Small intestine (tissue), 7 donors: ENCODE measurements around the gene NUAK1. TPM values are rescaled to one million over a fixed set of nuclear protein-coding genes. Genes with fewer than 3 reads are reported as not detected.

Experiments used
- DNase-seq, 2 donors: peaks; one replicate each; pipeline versions ENCODE4 v3.0.0 to v3.0.0-alpha.2; 2013
- FAIRE-seq: peaks from 2 replicates; lab custom pipeline; 2012; peaks lifted over from hg19 to GRCh38; lab: Jason Lieb, UNC
- H3K27ac ChIP-seq, 3 donors: one replicate each; pipeline ENCODE4 v1.5.1; 2013; ENCODE audit warnings: low read length in 2 of 3, mild to moderate bottlenecking in 2 of 3, control low read depth in 1 of 3, inconsistent platforms in 1 of 3, low read depth in 1 of 3, moderate library complexity in 1 of 3
- H3K27me3 ChIP-seq, 3 donors: one replicate each; pipeline ENCODE4 v1.6.1; 2013; ENCODE audit warnings: low read length in 3 of 3, inconsistent platforms in 1 of 3; ENCODE audit not compliant: control insufficient read depth in 3 of 3, insufficient read depth in 3 of 3
- H3K36me3 ChIP-seq, 3 donors: one replicate each; pipeline ENCODE4 v1.6.1; 2013; ENCODE audit warnings: low read length in 3 of 3, inconsistent platforms in 1 of 3, low read depth in 1 of 3, mild to moderate bottlenecking in 1 of 3, moderate library complexity in 1 of 3; ENCODE audit not compliant: control insufficient read depth in 3 of 3, insufficient read depth in 2 of 3
- H3K4me1 ChIP-seq, 3 donors: one replicate each; pipeline ENCODE4 v1.6.1; 2013; ENCODE audit warnings: low read length in 2 of 3, inconsistent platforms in 1 of 3, low read depth in 1 of 3, mild to moderate bottlenecking in 1 of 3, moderate library complexity in 1 of 3; ENCODE audit not compliant: control insufficient read depth in 3 of 3, insufficient read depth in 2 of 3
- H3K4me3 ChIP-seq, 3 donors: one replicate each; pipeline ENCODE4 v1.5.1; 2013; ENCODE audit warnings: low read length in 3 of 3, control low read depth in 1 of 3, inconsistent platforms in 1 of 3, low read depth in 1 of 3, mild to moderate bottlenecking in 1 of 3, moderate library complexity in 1 of 3
- H3K9me3 ChIP-seq, 2 donors: one replicate each; pipeline ENCODE4 v1.6.1; 2013; ENCODE audit warnings: low read depth in 1 of 2, low read length in 1 of 2; ENCODE audit not compliant: control insufficient read depth in 2 of 2, insufficient read depth in 1 of 2
- WGBS, 3 donors: extraction: QIAGEN DNeasy Blood & Tissue Kit; methylation state at CpG; one replicate each; pipeline ENCODE4 v1.1.7; 2013; 5-methylcytosine and 5-hydroxymethylcytosine counted together
- polyA plus RNA-seq, 4 donors: library from polyadenylated mRNA; stranded (reverse) in 3 of 4; unstranded in 1 of 4; fragments of 200-250 nt in 3 of 4; fragments of 120-200 nt in 1 of 4; gene quantifications; one replicate each; pipeline versions ENCODE4 v1.2.1 to v1.2.3, GENCODE V29; 2013
- donor health status: healthy with polysubstance abuse.
- donor health status: control.
- donor health status: control.
- donor health status: Bipolar disorder and iron deficiency.
- donor health status: healthy.

Gene NUAK1
- polyA plus RNA-seq, 4 donors = 0.67 to 4.8 (median 1.5) TPM

DNA sequence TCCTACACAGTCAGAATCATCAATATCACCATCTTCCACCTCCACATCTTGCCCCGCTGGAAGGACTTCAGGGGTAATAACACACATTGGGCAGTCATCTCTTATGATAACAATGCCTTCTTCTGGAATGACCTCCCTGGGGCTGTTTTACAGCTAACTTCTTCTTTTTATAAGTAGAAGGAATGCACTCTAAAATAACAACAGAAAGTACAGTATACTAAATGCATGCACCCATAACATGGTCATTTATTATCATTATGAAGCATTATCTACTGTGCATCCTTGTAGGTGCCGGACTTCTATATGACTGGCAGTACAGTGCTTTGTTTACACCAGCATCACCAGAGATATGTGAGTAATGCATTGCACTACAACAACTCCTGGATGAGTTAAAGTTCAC lies 19.0 kb upstream of the NUAK1 start:
- Histone ChIP-seq H3K4me3 (no peak overlapping the region), H3K27ac (no peak overlapping the region), H3K27me3 (peaks cover 0 to 3% (median under 1%) of the 10 kb centered on the region in 3 donors), H3K9me3 (peaks cover 0 to 3% of the 10 kb centered on the region in 2 donors), H3K36me3 (no peaks in the 10 kb centered on the region), H3K4me1 (no peaks in the 10 kb centered on the region)
- DNase-seq = no peak
- FAIRE-seq = no peak
- WGBS, 3 donors = 96 to 98% (median 97%) methylated on average over 2 of the region's 2 CpGs

DNA sequence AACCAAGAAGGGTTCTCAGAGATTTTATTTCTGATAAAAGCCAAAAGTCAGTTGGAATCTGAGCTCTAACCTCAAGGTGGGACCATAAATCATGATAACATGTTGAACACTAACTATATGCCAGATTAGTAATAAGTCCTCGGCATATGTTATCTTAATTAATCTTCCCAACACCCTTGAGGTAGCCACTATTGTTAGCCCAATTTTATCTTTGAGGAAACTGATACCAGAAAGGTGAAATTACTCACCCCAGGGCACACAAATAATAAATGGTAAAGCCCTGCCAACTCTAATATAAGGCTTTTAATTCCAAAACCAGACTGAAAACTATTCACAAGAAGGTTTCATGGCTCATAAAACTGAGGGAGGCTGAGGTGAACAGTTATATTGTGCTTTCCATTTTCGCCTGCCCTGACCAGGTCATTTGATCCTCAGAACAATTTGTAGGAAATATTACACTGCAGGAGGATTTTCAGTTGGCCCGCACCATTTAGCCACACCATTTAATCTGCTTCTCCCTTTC lies 16.1 kb upstream of the NUAK1 start:
- Histone ChIP-seq H3K4me1 (no peaks in the 10 kb centered on the region), H3K36me3 (no peaks in the 10 kb centered on the region), H3K4me3 (no peak overlapping the region), H3K27ac (no peak overlapping the region), H3K9me3 (no peaks in the 10 kb centered on the region), H3K27me3 (no peaks in the 10 kb centered on the region)
- WGBS, 3 donors = 49 to 67% (median 62%) methylated on average over 3 of the region's 3 CpGs
- no peak for FAIRE-seq
- DNase-seq = no peak

DNA sequence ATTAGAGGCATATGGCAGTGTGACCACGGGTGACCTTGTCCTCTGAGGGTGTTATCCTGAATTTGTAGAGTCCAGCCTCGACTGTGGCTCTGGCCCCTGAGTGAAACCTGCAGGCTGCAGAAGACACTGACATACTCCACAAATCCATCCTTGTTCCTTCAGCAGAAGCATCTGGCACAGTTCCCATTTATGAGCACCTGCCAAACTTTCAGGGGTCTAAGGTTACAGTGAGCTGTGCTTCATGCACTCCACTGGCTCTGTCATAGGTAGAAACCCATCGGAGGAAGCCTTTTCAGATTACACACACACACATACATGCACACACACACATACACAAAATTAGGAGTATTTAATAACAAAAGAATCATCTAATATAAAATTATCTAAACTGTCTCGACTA lies 13.6 kb upstream of the NUAK1 start:
- H3K9me3 ChIP-seq = no peaks in the 10 kb centered on the region
- no peaks in the 10 kb centered on the region for H3K36me3 ChIP-seq
- FAIRE-seq (no peak), DNase-seq (no peak)
- H3K4me3 ChIP-seq = no peak overlapping the region
- H3K27ac ChIP-seq = no peak overlapping the region
- WGBS, 3 donors = 17 to 57% (median 32%) methylated on average over 4 of the region's 4 CpGs
- no peaks in the 10 kb centered on the region for H3K27me3 ChIP-seq
- H3K4me1 ChIP-seq = peaks cover 0 to 2% (median 0%) of the 10 kb centered on the region in 3 donors

DNA sequence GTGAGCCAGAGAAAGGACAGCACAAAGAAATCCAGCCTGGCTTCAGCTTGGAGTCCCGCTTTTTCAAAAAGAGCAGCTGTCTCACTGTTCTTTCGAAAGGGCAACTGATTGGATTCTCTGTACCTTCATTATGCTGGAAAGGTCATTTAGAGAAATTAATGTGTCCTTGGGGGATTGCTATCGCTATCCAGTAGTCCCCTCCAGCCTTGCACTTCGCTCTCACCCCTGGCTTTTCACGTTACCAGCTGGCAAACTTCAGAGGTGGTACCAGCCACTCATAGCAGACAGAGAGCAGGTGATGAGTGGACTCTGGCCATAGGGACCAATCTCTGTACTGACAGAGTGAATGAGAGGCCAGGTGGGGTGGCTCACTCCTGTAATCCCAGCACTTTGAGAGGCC lies 11.8 kb upstream of the NUAK1 start:
- 25 to 75% (median 36%) methylated on average over 5 of the region's 5 CpGs for WGBS, 3 donors
- no peaks in the 10 kb centered on the region for H3K9me3 ChIP-seq
- peaks cover 0 to 3% (median 0%) of the 10 kb centered on the region in 3 donors for H3K4me1 ChIP-seq
- H3K27ac ChIP-seq = no peak overlapping the region
- H3K4me3 ChIP-seq = no peak overlapping the region
- H3K36me3 ChIP-seq = no peaks in the 10 kb centered on the region
- no peak for FAIRE-seq
- H3K27me3 ChIP-seq = no peaks in the 10 kb centered on the region
- DNase-seq = peak in 1 of 2 donors; percentile 31

DNA sequence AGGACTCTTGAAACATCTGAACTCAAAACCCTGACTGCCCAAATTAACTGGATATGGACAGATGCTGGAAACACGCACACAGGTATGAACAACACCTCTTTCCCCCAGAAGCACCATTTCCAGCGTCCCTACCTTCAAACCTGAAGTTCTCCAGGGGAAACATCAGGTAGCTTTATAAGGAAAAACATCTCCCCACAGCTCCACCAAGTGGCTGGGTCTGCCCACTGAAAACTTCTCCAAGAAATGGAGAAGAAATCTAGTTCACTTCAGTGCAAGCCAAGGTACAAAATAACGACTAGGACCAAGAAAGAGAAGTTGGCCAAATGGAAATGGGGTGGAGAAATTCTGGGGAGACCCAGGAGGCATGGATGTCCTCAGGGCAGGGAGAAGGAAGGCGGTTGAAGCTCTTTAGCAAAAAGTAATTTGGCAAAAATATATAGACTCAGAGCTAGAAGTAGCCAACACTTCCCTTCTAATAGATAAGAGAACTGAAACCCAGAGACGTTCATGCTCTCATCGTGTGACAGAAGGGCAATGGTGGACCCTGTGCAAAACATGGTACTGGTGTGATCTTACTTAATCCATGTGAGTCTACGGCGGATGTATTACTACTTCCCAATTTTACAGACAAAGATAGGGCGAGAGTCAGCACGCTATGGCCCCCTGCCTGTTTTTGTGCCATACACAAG lies 10.5 kb upstream of the NUAK1 start:
- no peak for FAIRE-seq

DNA sequence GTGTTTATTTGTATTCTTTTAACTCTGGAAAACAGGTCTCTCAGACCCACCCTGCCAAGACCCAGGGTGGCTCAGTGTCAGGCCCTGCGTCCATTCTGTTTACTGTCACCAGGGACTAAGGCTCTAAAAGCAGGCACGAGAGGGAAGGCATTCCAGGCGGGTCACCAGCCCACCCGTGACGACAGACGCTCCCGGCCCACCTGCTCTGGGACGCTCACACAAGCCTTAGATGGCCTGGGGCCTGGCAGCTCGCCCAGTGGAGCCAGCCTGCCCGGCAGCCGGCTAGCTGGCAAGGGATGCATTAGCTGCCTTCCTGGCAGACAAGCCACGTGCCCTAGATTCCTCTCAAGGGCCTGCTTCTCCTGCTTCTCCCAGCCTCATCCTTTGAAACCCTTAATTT lies 9.2 kb upstream of the NUAK1 start:
- H3K36me3 ChIP-seq = no peaks in the 10 kb centered on the region
- H3K9me3 ChIP-seq = no peaks in the 10 kb centered on the region
- FAIRE-seq = no peak
- no peaks in the 10 kb centered on the region for H3K27me3 ChIP-seq
- no peak for DNase-seq
- H3K4me1 ChIP-seq = peaks cover 0 to 8% (median 4%) of the 10 kb centered on the region in 3 donors
- no peak overlapping the region for H3K4me3 ChIP-seq
- 29 to 72% (median 58%) methylated on average over 10 to 12 of the region's 12 CpGs for WGBS, 3 donors
- no peak overlapping the region for H3K27ac ChIP-seq

More for the DNA sequence above, 10.5 kb upstream of the NUAK1 start:
- 49 to 60% (median 52%) methylated on average over 10 of the region's 10 CpGs for WGBS, 3 donors
- Histone ChIP-seq H3K27ac (no peak overlapping the region), H3K4me1 (peaks cover 0 to 8% (median 4%) of the 10 kb centered on the region in 3 donors), H3K9me3 (no peaks in the 10 kb centered on the region), H3K27me3 (no peaks in the 10 kb centered on the region), H3K4me3 (no peak overlapping the region), H3K36me3 (no peaks in the 10 kb centered on the region)
- DNase-seq = peak; percentile 51 to 56

DNA sequence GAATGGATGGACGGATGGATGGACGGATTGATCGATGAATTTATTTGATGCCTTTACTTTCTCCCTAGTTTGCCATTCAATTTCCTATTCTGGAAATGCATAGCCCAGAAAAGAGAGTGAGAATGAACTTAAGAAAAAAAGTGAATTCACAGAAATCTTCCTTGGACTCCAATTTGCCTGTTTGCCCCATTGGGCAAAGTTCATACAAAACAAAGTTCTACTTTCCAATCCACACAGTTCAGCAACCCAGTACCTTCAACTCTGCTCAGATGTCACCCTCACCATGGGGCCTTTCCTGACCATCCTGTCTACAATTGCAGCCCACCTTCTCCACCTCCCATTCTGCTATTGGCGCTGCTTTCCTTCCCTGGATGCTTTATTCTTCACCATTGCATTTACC lies 8.2 kb upstream of the NUAK1 start:
- FAIRE-seq = no peak
- no peaks in the 10 kb centered on the region for H3K9me3 ChIP-seq
- H3K36me3 ChIP-seq = no peaks in the 10 kb centered on the region
- no peak for DNase-seq
- 95 to 98% (median 96%) methylated on average over 4 of the region's 4 CpGs for whole genome bisulfite sequencing, 3 donors
- peaks cover 0 to 8% (median 4%) of the 10 kb centered on the region in 3 donors for H3K4me1 ChIP-seq
- no peak overlapping the region for H3K27ac ChIP-seq
- H3K27me3 ChIP-seq = no peaks in the 10 kb centered on the region
- H3K4me3 ChIP-seq = no peak overlapping the region

DNA sequence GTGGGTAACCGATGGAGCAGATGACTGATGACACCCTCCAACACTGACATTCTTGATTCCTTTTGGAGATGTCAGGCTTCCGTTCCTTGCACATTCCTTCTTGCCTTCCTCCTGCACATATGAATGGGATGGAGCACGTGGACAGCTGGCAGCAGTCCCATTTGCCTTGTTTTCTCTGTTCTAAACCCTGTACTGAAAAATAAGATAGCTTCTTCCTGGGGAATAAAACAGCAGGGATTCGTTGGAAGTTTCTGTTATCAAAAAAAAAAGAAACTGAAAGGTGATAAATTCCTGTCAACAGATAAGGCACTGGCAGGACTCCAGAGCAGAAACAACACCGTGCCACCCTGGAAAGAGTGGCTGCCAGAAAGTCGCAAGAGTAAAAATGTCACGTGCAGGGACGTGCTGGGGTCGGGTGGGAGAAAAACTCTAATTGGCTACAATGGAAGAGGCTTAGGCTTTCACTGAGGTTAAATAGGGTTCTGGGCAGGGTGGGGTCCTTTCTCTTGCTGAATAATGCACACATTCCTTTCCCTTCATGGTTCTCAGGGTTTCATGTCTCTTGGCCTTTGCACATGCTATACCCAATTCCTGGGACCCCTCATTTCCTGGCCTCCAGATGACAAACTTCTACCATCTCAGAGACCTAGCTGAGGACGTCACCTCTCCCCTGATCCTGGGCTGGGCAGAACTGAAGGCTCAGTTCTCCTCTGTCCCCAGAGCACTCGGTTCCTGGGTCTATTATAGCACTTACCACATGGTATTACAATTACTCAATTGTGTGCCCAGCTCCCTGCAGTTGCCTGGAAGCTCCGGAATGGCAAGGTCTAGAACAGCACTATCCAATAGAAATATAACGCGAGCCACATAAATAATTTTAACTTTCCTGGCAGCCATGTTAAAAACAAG lies 7.0 kb upstream of the NUAK1 start:
- peaks cover 0 to 8% (median 4%) of the 10 kb centered on the region in 3 donors for H3K4me1 ChIP-seq
- H3K9me3 ChIP-seq = no peaks in the 10 kb centered on the region
- H3K36me3 ChIP-seq = no peaks in the 10 kb centered on the region
- FAIRE-seq (no peak), DNase-seq (peak; percentile 58 to 73)
- H3K4me3 ChIP-seq = no peak overlapping the region
- H3K27ac ChIP-seq = no peak overlapping the region
- WGBS, 3 donors = 16 to 50% (median 32%) methylated on average over 14 of the region's 14 CpGs
- H3K27me3 ChIP-seq = peaks cover 0 to 2% (median 0%) of the 10 kb centered on the region in 3 donors
